ENCODE results near the gene SRXN1.

Gene SRXN1

DNA sequence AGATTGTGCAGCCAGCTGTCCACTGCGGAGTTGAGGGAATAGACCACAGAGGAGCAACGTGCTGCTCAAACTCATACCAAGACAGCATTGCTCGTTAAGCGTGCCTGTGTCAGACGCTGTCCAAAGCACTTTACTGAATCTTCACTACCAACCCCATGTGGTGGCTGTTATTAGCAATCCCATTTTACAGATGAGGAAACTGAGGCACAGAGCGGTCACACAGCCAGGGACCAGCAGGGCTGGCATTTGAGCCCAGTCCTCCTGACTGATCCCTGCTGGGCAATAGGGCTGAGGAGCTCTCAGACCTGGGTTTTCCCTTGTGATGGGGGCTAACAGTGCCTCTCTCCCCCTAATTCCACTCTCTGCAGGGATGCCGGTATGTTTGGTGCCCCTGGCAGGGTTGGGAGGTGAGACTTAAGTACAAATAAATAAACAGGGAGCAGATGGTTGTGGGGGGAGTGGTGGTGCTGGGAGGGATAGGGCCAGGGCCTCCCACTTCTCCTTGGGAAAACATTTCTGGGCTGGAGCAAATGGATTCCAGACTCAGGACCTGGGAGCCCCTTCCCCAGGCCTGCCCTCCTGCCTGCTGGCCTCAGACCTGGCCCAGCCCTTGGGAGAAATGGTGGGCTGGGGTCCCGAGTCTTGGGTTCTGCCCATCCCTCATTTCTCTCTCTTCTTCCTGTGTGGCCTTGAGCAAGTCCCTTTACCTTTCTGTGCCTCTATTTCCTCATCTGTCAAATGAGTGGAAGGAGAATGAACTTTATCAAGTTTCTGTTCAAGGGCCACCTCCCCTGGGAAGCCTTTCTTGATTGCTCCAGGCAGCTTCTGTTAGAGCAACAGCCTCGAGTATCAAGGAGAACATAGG lies 17.7 kb downstream of the SRXN1 start:
- no peak for DNase-seq (ENCODE audit: low read depth)
- TF ChIP-seq, protein P1, sequence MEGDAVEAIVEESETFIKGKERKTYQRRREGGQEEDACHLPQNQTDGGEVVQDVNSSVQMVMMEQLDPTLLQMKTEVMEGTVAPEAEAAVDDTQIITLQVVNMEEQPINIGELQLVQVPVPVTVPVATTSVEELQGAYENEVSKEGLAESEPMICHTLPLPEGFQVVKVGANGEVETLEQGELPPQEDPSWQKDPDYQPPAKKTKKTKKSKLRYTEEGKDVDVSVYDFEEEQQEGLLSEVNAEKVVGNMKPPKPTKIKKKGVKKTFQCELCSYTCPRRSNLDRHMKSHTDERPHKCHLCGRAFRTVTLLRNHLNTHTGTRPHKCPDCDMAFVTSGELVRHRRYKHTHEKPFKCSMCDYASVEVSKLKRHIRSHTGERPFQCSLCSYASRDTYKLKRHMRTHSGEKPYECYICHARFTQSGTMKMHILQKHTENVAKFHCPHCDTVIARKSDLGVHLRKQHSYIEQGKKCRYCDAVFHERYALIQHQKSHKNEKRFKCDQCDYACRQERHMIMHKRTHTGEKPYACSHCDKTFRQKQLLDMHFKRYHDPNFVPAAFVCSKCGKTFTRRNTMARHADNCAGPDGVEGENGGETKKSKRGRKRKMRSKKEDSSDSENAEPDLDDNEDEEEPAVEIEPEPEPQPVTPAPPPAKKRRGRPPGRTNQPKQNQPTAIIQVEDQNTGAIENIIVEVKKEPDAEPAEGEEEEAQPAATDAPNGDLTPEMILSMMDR (IDR thresholded peaks at IDR 0.05; ENCODE audit: low read depth, low read length, missing control alignments), result no peak
- H3K4me3 ChIP-seq (ENCODE audit: low read depth, low read length), result no peak overlapping the region

DNA sequence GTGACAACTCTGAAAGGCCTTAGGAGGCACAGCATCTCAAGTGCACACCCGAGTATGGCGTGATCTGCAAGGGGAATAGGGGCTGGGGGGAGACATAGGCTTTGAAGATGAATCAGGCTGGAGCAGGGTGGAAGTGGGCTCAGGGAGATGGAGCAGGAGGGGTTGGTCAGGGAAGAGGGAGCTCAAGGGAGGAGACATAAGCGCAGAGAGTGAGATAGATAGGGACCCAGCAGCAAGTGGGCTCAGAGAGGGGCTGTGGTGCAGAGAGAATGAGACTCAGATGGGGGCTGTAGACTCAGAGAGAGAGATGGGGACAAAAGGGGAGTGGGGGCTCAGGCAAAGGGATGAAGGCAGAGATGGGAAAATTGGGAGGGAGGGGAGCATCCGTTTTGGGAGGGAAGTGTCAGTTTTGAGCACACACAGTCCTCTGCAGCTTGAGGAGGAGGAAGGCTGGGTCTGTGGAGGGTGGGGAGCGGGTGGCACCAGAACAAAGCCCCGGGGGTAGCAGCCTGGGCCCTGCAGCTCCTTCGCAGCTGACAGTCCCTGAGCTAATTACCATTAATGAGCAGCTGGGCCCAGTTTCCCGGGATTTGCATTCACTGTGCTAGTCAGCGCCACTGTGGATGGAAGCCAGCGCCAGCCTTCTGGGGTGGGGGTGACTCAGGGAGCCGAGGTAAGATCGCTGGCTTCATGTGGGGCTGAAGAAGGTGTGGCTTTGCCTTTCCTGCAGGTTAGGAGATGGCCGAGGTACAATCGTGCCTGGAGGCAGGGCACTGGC lies 18.7 kb downstream of the SRXN1 start:
- DNase-seq (ENCODE audit: low read depth), result no peak
- no peak overlapping the region for H3K4me3 ChIP-seq (ENCODE audit: low read depth, low read length)
- TF ChIP-seq, protein P1 (IDR thresholded peaks at IDR 0.05; ENCODE audit: low read depth, low read length, missing control alignments), result no peak

DNA sequence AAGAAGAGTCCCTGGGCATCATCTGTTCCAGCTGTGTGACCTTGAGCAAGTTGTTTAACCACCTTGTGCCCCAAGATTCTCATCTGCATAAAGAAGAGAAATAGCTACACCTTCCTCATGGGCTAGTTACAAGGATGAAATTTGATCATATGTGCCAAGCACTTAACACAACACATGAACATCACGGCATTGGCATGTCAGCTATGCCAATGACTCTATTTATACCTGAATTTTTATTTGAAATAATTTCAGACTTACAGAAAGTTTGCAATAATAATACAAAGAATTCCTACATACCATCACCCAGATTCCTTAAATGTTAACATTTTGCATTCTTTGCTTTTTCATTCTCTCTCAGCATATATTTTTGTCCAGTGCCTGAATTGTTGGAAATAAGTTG lies 21.9 kb downstream of the SRXN1 start:
- TF ChIP-seq, protein P1 (IDR thresholded peaks at IDR 0.05; ENCODE audit: low read depth, low read length, missing control alignments), result no peak
- DNase-seq (ENCODE audit: low read depth), result no peak
- no peak overlapping the region for H3K4me3 ChIP-seq (ENCODE audit: low read depth, low read length)

GRCh38 chr20:626579-626978 lies 26.4 kb downstream of the SRXN1 start:
- no peak for DNase-seq (ENCODE audit: low read depth)
- H3K4me3 ChIP-seq (ENCODE audit: low read depth, low read length), result no peak overlapping the region
- TF ChIP-seq, protein P1 (IDR thresholded peaks at IDR 0.05; ENCODE audit: low read depth, low read length, missing control alignments), result no peak

- TF ChIP-seq, protein P1 (IDR thresholded peaks at IDR 0.05; ENCODE audit: low read depth, low read length, missing control alignments), result no peak
- H3K4me3 ChIP-seq (ENCODE audit: low read depth, low read length), result no peak overlapping the region
- DNase-seq (ENCODE audit: low read depth), result no peak
Measured at GRCh38 chr20:625360-625932, 27.6 kb downstream of the SRXN1 start.

GRCh38 chr20:623704-624103 lies 29.3 kb downstream of the SRXN1 start:
- TF ChIP-seq, protein P1 (IDR thresholded peaks at IDR 0.05; ENCODE audit: low read depth, low read length, missing control alignments), result no peak
- no peak for DNase-seq (ENCODE audit: low read depth)
- no peak overlapping the region for H3K4me3 ChIP-seq (ENCODE audit: low read depth, low read length)

All from GM12864 (cell line).